GM23338 (cell line): ENCODE results near the gene PFKFB3. TPM values are rescaled to one million over a fixed set of nuclear protein-coding genes. Genes with fewer than 3 reads are reported as not detected.

Experiments
- ATAC-seq: fragments of 200-7000 bp; cut with Tn5 transposase; 3 replicates; pipeline ENCODE4 v1.9.1; 2020
- DNase-seq: peaks from one replicate; pipeline ENCODE4 v3.0.0-alpha.2; 2015; ENCODE audit warnings: low spot score
- H2AFZ ChIP-seq: fragments of 200-600 bp; sonication (generic); 2 replicates; pipeline ENCODE4 v1.8.0; 2016; ENCODE audit warnings: antibody characterized with exemption, mild to moderate bottlenecking, moderate library complexity
- H3F3A ChIP-seq: fragments of 200-600 bp; sonication (generic); replicated peaks from 2 replicates; pipeline ENCODE4 v1.8.0; 2017; ENCODE audit warnings: antibody characterized with exemption, mixed run types, low read depth
- H3K27ac ChIP-seq: fragments of 200-600 bp; sonication (generic); 2 replicates; pipeline ENCODE4 v1.6.1; 2016; ENCODE audit warnings: low read depth
- H3K27me3 ChIP-seq: fragments of 200-600 bp; sonication (generic); 2 replicates; pipeline ENCODE4 v1.8.0; 2016; ENCODE audit warnings: mild to moderate bottlenecking, mixed run types, moderate library complexity; ENCODE audit not compliant: insufficient read depth
- H3K36me3 ChIP-seq: fragments of 200-600 bp; sonication (generic); 2 replicates; pipeline ENCODE4 v1.8.0; 2016; ENCODE audit warnings: mild to moderate bottlenecking; ENCODE audit not compliant: insufficient read depth
- H3K4me1 ChIP-seq: fragments of 200-600 bp; sonication (generic); 2 replicates; pipeline ENCODE4 v1.8.0; 2016; ENCODE audit warnings: mild to moderate bottlenecking, moderate library complexity; ENCODE audit not compliant: insufficient read depth
- H3K4me2 ChIP-seq: fragments of 200-600 bp; sonication (generic); 2 replicates; pipeline ENCODE4 v1.7.1; 2017; ENCODE audit warnings: mixed run types
- H3K4me3 ChIP-seq: fragments of 200-600 bp; sonication (generic); 2 replicates; pipeline ENCODE4 v1.6.1; 2016; ENCODE audit warnings: mixed run types
- H3K79me2 ChIP-seq: fragments of 200-600 bp; sonication (generic); replicated peaks from 2 replicates; pipeline ENCODE4 v1.8.0; 2017; ENCODE audit warnings: mild to moderate bottlenecking; ENCODE audit not compliant: insufficient read depth
- H3K9me2 ChIP-seq: fragments of 200-600 bp; sonication (generic); 2 replicates; pipeline ENCODE4 v1.8.0; 2017; ENCODE audit not compliant: insufficient read depth
- H4K20me1 ChIP-seq: fragments of 200-600 bp; sonication (generic); replicated peaks from 2 replicates; pipeline ENCODE4 v1.8.0; 2017; ENCODE audit warnings: mild to moderate bottlenecking; ENCODE audit not compliant: insufficient read depth
- H3K27ac Mint-ChIP-seq: 2 replicates; pipeline ENCODE4 v1.8.0; 2020; ENCODE audit warnings: inconsistent platforms, mild to moderate bottlenecking, moderate library complexity, mixed read lengths
- H3K27me3 Mint-ChIP-seq: 3 replicates; pipeline ENCODE4 v1.8.0; 2022; ENCODE audit warnings: low read depth, mild to moderate bottlenecking, moderate library complexity, mixed read lengths, inconsistent platforms; ENCODE audit not compliant: insufficient read depth, poor library complexity
- H3K36me3 Mint-ChIP-seq: 3 replicates; pipeline ENCODE4 v1.8.0; 2021; ENCODE audit warnings: low read depth, mild to moderate bottlenecking, inconsistent platforms, moderate library complexity, mixed read lengths
- H3K4me1 Mint-ChIP-seq: 3 replicates; pipeline ENCODE4 v1.8.0; 2020; ENCODE audit warnings: mild to moderate bottlenecking, inconsistent platforms, mixed read lengths
- H3K4me3 Mint-ChIP-seq: 3 replicates; pipeline ENCODE4 v1.8.0; 2021; ENCODE audit warnings: moderate library complexity, mild to moderate bottlenecking, inconsistent platforms, mixed read lengths
- H3K9me3 Mint-ChIP-seq: 3 replicates; pipeline ENCODE4 v1.8.0; 2020; ENCODE audit warnings: moderate library complexity, mild to moderate bottlenecking, inconsistent platforms, mixed read lengths
- CTCF ChIP-seq, 2 experiments: fragments of 200-600 bp in 1 of 2; sonication (generic) in 1 of 2; conservative IDR thresholded peaks; 2 replicates each; pipeline versions ENCODE4 v1.5.1 to v1.6.1; 2016 to 2017; ENCODE audit warnings: antibody characterized with exemption in 2 of 2, low read depth in 2 of 2, mild to moderate bottlenecking in 2 of 2, moderate library complexity in 1 of 2
- ETS1 ChIP-seq: IDR thresholded peaks from 2 replicates; pipeline ENCODE4 v1.6.1; 2016; ENCODE audit warnings: antibody characterized with exemption
- EZH2 ChIP-seq: fragments of 200-600 bp; sonication (generic); IDR thresholded peaks from one replicate; pipeline ENCODE4 v1.8.0; 2017; ENCODE audit warnings: antibody characterized with exemption, mild to moderate bottlenecking, low read depth; ENCODE audit not compliant: unreplicated experiment
- EZH2phosphoT487 ChIP-seq: fragments of 200-600 bp; sonication (generic); IDR thresholded peaks from one replicate; pipeline ENCODE4 v1.8.1; 2018; ENCODE audit warnings: antibody characterized with exemption; ENCODE audit not compliant: unreplicated experiment
- JUNB ChIP-seq: IDR thresholded peaks from one replicate; pipeline ENCODE4 v1.6.1; 2016; ENCODE audit warnings: antibody characterized with exemption; ENCODE audit not compliant: unreplicated experiment
- NANOG ChIP-seq: IDR thresholded peaks from 2 replicates; pipeline ENCODE4 v1.6.1; 2016; ENCODE audit warnings: antibody characterized with exemption, borderline replicate concordance
- POLR2AphosphoS5 ChIP-seq: IDR thresholded peaks from 2 replicates; pipeline ENCODE4 v1.6.1; 2016; ENCODE audit warnings: antibody characterized with exemption, low read depth
- STAT1 ChIP-seq: IDR thresholded peaks from one replicate; pipeline ENCODE4 v1.6.1; 2016; ENCODE audit warnings: antibody characterized with exemption; ENCODE audit not compliant: unreplicated experiment
- ZNF114 ChIP-seq: fragments of 250-450 bp; sonication (Bioruptor Pico); IDR thresholded peaks from 2 replicates; pipeline ENCODE4 v1.5.0; 2020; ENCODE audit warnings: mild to moderate bottlenecking, moderate library complexity
- ZNF331 ChIP-seq: fragments of 250-450 bp; sonication (Bioruptor Pico); IDR thresholded peaks from 2 replicates; pipeline ENCODE4 v1.5.0; 2020; ENCODE audit warnings: low read depth, mild to moderate bottlenecking, moderate library complexity
- ZNF462 ChIP-seq: fragments of 250-450 bp; sonication (Bioruptor Pico); IDR thresholded peaks from 2 replicates; pipeline ENCODE4 v1.5.0; 2020; ENCODE audit warnings: mild to moderate bottlenecking, moderate library complexity
- polyA plus RNA-seq: library from polyadenylated mRNA; unstranded; fragments of >200 nt; fragmentation: Nextera tagmentation; extraction: Ambion mirVana; gene quantifications from 2 replicates; pipeline ENCODE4 v1.2.1, GENCODE V29; 2016
- total RNA-seq: library from RNA; depleted of rRNA; stranded (reverse); fragments of >200 nt; shearing (Covaris generic); gene quantifications from 2 replicates; pipeline ENCODE4 v1.2.3, GENCODE V29; 2014

Gene PFKFB3
- total and polyA plus RNA-seq, 2 experiments from 2014 or later: 9.5 to 26.8 TPM

- TF ChIP-seq CTCF (conservative IDR thresholded peaks at IDR 0.05; ENCODE audit: low read depth in 2 of 2): no peak
- no peak for TF ChIP-seq NANOG
- no peak for TF ChIP-seq ZNF331 (CRISPR knock-in tag)
Observed at GRCh38 chr10:6211671-6212635, 9.2 kb downstream of the PFKFB3 start (continued).

GRCh38 chr10:6212806-6213205 lies 10.1 kb downstream of the PFKFB3 start:
- Histone ChIP-seq H3K27me3 (no peaks in the 10 kb centered on the region), H3K36me3 (peaks cover 18% of the 10 kb centered on the region), H3F3A (no peaks in the 10 kb centered on the region), H3K4me1 (peaks cover 4% of the 10 kb centered on the region), H3K4me2 (no peak overlapping the region), H4K20me1 (peaks cover 6% of the 10 kb centered on the region), H3K9me2 (no peaks in the 10 kb centered on the region), H3K79me2 (peaks cover 50% of the 10 kb centered on the region), H3K4me3 (no peak overlapping the region), H3K27ac (no peak overlapping the region), H2AFZ (no peak overlapping the region)
- Mint-ChIP-seq H3K9me3 (no peaks in the 10 kb centered on the region), H3K36me3 (peaks cover 42% of the 10 kb centered on the region), H3K27me3 (peaks cover 10% of the 10 kb centered on the region), H3K4me3 (no peak overlapping the region), H3K27ac (no peak overlapping the region), H3K4me1 (peaks cover 12% of the 10 kb centered on the region)
- DNase-seq: no peak
- no peak for ATAC-seq
- TF ChIP-seq JUNB (no peak), ZNF114 (CRISPR knock-in tag) (no peak), NANOG (no peak), ETS1 (no peak), STAT1 (no peak), POLR2AphosphoS5 (no peak), EZH2 (no peak), ZNF462 (CRISPR knock-in tag) (no peak), EZH2phosphoT487 (no peak), ZNF331 (CRISPR knock-in tag) (no peak), CTCF (conservative IDR thresholded peaks at IDR 0.05; ENCODE audit: low read depth in 2 of 2) (no peak)
